Hindlimb muscle (tissue), 1 donor: ENCODE results near the gene USP19. TPM values are rescaled to one million over a fixed set of nuclear protein-coding genes. Genes with fewer than 3 reads are reported as not detected.

Experiments
- DNase-seq: peaks from one replicate; pipeline ENCODE4 v3.0.0-alpha.2; 2013
- polyA plus RNA-seq: library from polyadenylated mRNA; unstranded; fragments of 120-200 nt; gene quantifications from one replicate; pipeline ENCODE4 v1.2.1, GENCODE V29; 2013; ENCODE audit not compliant: insufficient read length

USP19 gene
- polyA plus RNA-seq: 38.5 TPM

GRCh38 chr3:49120438-49121131, at the start of gene USP19:
TSS of gene USP19 (minus strand) at chr3:49120823. CDS start at chr3:49119145, 1,678 bp downstream.
- DNase-seq: peak; percentile 97

GRCh38 chr3:49166752-49167556, 46.3 kb upstream of the USP19 start:
- no peak for DNase-seq

- DNase-seq: peak; percentile 82
Observed at GRCh38 chr3:49165771-49166751, 45.4 kb upstream of the USP19 start, which contains the start of gene CCDC71. TSS of gene CCDC71 (minus strand) at chr3:49166331. CDS start at chr3:49164208, 2,123 bp downstream.

GRCh38 chr3:49164983-49165720, 44.5 kb upstream of the USP19 start:
- no peak for DNase-seq

- no peak for DNase-seq
Observed at GRCh38 chr3:49163609-49164008, 43.0 kb upstream of the USP19 start.

- DNase-seq: no peak
Observed at GRCh38 chr3:49162751-49163419, 42.3 kb upstream of the USP19 start.

- DNase-seq: no peak
Observed at GRCh38 chr3:49161808-49162530, 41.3 kb upstream of the USP19 start.

- no peak for DNase-seq
Observed at GRCh38 chr3:49161197-49161596, 40.6 kb upstream of the USP19 start.

GRCh38 chr3:49158792-49159191, 38.2 kb upstream of the USP19 start:
- no peak for DNase-seq

- DNase-seq: no peak
Observed at GRCh38 chr3:49158103-49158709, 37.6 kb upstream of the USP19 start.

- no peak for DNase-seq
Observed at GRCh38 chr3:49157289-49157688, 36.7 kb upstream of the USP19 start.

- DNase-seq: no peak
Observed at GRCh38 chr3:49153349-49153912, 32.8 kb upstream of the USP19 start.

- DNase-seq: no peak
Observed at GRCh38 chr3:49151610-49152009, 31.0 kb upstream of the USP19 start.

- DNase-seq: no peak
Observed at GRCh38 chr3:49148159-49148558, 27.5 kb upstream of the USP19 start.

- DNase-seq: no peak
Observed at GRCh38 chr3:49140080-49140479, 19.5 kb upstream of the USP19 start.

GRCh38 chr3:49135499-49135898, 14.9 kb upstream of the USP19 start:
- no peak for DNase-seq

- DNase-seq: no peak
Observed at GRCh38 chr3:49134471-49135265, 14.0 kb upstream of the USP19 start.

GRCh38 chr3:49133226-49133951, 12.8 kb upstream of the USP19 start:
- peak; percentile 89 for DNase-seq
